GM11168 (cell line): ENCODE measurements around the gene ZDHHC14.

Experiments used
- in situ Hi-C: fragments of 300-500 bp; cut with MboI; formaldehyde crosslinking; loops from one replicate; pipeline ENCODE4 v1.12.0; 2022; ENCODE audit warnings: low sequenced_read_pairs; ENCODE audit not compliant: unreplicated experiment

ZDHHC14 gene

DNA sequence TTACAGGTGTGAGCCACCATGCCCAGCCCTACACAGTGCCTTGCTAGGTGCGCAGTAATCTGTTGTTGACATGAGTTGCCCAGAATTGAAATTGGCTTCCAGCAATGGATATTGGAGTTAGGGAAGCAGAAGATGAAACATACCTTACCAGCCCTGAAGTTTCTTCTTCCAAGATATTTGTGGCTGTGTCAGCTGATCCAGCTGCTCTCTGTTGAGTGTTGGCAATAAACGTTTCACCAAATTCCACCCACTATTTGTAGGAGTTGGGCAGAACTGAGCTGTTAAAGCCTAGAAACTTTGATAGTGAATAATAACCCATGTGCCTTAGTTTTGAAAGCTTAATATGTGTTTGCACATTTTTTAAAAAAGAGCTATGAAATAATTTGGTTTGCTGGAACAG is 223.8 kb downstream of the ZDHHC14 start:
- in situ Hi-C loops = no loop called here

DNA sequence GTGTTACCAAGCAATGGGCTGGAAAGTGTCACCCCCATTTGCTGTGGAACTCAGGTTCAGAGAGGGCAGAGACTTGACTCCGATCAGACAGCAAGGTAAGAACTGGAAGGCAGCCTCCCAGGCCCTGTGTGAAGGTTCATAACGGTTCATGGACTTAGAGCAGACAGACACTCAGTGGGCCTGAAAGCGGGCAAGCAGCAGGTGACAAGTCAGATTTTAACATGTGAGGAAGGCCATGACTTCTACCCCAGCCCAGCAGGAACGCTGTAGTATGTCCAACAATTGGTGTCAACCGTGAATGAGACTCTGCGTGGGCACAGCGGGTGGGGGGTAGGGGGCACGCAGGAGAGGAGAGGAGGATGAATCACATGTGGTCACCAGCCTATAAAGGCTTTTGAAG is 224.5 kb downstream of the ZDHHC14 start:
- in situ Hi-C loops = no loop called here

DNA sequence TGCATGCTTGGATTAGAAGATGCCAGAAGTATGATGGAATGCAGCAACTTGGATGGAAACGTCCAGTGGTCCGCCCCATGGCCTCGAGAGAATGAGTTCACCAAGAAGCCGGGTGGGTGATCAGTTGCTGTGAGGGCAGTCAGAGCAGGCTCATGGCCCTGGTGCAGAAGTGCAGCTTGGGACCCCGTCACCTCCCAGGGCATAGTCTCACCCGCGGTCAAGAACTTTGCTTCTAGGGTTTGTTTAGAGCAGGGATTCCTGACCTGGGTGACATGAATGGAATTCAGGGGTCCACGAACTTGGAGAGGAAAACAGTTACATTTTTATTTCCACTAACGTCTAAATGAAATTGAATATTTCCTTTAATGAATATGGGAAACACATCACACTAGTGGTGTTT is 225.5 kb downstream of the ZDHHC14 start:
- in situ Hi-C loops = no loop called here

DNA sequence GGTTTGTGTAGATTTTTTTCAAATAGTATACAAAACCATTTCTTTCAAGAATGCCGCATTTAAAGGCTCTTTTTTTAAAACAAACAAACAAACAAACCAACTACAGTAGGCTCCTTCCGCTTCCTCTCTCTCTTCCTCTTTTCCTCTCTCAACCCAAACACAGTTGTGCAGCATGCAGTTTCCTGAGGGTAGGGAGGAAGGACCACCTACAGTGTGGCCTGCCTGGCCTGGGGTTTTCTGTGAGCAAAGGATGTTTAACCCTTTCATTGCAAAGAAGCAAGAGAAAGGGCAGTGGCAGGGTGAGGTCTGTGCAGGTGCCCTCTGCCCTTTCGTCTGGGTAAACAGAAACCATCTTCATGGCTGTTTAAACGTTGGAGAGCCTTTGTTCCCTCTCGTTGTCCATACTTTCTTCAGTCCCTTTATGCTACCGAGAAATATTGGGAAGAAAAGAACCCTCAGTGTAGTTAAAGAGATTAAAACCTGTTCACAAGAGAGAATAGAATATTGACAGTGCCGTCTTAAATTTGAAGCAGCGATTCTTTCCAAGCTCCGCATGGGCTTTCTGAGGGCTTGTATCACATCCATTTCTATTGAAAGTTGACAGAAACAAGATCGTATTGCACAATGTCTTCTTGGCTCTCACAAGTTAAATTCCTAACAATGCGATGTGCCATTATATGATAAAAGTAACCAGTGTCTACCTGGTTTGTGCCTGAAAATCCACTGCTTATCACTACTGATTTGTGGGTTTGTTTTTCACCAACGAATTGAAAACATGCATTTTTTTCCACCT is 226.5 kb downstream of the ZDHHC14 start:
- in situ Hi-C loops = no loop called here

DNA sequence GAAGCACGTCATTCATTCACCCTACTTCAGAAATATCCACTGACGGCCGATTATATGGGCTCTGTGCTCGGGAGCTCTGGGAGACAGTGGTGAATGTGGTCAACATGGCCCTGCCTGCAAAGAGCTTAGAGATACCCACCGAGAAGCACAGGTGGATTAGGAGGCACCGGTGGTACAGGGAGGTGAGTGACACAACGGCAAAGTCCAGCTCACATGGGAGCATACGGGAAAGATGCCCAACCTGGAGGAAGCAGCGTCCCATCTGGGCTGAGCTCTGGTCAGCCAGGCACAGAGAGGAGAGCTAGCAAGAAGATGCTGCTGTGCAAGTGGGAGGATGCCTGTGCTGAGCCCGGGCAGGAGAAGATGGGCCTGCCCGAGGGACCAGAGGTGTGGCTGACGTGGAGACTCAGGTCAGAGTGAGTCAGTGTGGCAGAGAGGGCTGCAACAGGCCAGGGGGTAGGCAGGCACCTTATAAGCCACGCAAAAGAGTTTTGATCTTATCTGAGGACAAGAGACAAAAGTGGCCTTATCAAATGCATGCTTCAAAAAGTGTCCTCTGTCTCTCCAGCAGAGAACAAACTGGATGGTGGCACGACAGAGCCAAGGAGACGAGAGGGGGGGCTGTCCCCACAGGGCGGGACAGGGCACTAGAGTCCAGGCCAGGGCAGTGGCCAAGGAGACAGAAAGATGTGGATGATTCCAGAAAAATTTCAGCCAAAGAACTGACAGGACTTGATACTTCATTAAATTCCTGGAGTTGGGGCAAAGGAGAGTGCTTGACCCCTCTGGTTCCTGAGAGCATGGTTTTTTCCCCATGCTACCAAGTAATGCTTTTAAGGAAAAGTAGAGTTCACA is 227.5 kb downstream of the ZDHHC14 start:
- in situ Hi-C loops = no loop called here

DNA sequence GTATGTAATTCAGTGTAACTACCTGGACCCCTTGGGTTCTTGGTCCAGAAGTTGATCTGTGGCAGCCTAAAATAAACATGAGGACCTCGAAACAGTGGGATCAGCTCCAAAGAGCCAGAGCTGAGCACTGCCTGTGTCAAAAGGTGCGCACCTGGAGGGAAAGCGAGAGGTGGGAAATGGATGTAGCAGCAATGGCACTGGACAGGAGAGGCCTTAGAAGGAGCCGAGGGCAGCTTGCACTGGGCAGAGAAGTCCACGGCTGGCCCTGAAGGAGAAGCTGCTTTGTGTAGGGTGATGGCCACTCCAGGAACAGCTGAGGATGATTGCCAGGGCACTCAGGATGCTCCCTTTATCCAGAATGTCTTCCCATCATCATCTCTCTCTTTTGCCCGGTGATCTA is 228.1 kb downstream of the ZDHHC14 start:
- in situ Hi-C loops = no loop called here

DNA sequence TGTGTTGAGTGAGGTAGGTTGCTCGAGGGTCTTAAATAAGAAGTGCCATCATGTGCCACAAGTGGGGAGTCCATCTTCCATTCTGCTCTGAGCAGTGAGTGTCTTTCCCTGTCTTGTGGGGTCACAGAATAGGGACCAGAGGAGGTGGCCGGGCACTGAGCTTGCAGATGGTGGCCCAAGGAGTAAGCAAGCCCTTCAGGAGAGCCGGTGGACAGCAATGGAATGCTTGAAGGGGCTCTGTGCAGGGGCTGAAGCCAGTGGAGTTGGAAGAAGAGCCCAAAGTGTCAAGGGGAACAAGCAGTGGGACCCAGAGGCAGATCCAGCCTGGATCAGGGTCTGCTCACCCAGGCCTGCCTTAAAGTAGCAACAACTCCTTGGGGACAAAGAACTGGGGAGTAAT is 228.6 kb downstream of the ZDHHC14 start:
- in situ Hi-C loops = no loop called here

DNA sequence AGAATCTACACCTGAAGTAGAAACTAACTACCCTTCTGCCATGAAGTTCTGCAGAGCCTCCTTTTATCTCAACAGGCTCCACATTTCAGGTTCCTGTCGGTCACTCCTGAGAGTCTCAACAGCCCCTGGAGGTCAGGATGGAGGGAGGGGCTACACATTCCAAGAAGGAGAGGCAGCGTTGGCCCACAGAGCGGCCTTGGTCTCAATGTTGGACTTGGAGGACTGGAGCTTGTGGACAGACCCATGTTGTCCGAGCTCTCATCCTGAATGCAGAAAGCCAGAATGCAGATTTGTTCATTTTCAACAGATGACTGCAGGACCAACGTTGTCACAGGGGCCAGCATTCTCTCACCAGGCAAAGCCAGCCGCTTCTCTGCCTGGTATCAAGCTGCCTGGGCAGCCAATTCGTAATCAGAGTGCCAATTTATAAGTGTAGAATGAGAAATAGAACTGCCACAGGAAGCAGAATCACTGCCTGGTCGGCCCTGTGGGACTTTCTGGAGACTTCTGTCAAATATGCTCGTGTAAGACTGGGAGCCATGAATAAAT is 229.5 kb downstream of the ZDHHC14 start:
- in situ Hi-C loops = no loop called here

DNA sequence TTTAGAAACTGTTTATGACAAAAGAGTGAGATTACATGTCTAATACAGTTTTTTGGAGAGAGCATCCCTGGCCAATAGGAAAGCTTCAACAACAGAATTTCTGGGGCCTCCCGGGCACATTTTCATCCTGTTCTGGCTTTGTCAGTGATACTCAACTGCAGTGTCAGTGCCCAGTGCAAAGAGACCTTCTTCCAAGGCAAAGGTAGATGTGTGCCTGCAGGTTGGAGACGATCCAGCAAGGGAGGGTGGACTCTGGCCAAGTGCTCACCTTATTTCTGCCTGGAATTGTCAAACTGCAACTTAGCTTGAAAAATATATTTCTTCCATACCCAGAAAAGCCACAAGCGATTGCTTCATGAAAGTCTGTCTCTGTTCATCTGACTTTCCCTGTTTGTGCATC is 230.4 kb downstream of the ZDHHC14 start:
- in situ Hi-C loops = no loop called here

DNA sequence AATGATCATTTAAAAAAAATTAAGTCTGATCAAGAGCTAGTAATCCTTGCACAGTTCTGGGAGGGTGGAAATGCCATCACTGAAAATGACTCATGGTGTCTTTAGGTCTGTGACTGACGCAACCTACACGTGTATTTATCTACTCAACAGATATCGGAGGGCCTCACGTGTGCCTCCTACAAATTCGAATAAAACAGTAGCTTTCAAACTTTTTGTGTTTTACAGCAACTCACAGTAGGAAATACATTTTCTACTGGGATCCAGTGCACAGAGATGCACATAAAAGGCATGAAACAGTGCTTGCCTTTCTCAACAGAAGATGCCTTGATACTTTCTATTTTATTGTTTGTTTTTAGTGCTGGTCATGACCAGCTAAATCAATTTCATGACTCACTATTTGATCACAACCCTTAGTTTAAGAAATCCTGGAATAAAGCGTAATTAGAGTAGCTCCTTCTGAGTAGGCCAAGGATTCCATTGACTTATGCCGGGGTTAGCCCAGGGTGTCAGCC is 232.1 kb downstream of the ZDHHC14 start:
- in situ Hi-C loops = no loop called here

DNA sequence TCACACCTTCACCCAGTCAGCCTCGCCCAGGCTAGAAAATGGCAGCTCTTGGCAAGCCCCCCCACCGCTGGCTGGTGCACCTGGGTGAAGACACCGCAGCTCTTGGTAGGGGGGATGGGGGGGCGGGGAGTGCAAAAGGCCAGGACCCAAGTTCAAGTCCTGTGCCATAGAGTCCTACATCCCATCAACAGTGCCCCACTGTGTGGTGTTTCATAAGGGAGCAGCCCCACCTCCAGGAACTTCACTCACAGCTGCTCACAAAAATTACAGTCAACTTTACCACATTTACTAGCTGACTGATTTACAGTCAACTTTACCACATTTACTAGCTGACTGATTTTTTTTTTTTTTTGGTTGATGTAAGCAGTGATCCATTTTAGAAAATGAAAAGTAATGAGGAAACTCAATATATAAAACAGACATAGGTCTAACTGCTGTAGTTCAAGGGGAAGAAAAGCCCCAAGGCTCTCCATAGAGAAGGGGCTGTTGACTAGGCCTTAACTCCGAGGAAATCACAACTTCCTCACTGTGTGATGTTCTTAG is 233.1 kb downstream of the ZDHHC14 start:
- in situ Hi-C loops = no loop called here

DNA sequence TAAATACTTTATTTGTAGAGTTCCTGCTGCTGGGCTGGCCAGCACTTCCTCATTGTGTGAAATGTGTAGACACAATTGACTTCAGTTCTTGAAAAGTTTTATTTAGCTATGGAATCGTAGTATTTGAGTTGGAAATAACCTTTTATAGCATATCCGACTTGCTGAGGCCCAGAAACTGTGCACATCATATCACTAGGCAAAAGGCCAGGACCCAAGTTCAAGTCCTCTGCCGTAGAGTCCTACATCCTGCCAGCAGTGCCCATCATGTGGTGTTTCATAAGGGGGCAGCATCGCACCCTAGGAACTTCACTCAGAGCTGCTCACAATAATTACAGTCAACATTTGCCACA is 234.4 kb downstream of the ZDHHC14 start:
- in situ Hi-C loops = no loop called here

DNA sequence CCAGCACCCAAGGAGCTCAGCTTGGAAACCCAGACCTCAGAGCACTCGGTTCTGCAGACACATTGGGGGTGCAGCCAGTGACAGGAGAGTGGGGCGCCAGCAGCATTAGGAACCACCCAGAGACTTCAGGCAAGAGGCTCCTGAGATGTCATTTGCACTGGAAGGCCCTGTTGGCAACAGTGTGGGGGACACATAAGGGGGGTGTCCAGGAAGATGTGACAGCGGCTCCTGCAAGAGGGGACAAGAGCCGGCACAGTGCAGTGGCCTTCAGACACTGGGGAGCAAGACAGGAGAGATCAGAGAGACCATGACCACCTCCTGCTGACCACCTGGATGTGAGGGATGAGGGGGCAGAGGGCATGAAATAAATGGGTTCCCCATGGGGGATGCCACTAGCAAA is 235.0 kb downstream of the ZDHHC14 start:
- in situ Hi-C loops = no loop called here

DNA sequence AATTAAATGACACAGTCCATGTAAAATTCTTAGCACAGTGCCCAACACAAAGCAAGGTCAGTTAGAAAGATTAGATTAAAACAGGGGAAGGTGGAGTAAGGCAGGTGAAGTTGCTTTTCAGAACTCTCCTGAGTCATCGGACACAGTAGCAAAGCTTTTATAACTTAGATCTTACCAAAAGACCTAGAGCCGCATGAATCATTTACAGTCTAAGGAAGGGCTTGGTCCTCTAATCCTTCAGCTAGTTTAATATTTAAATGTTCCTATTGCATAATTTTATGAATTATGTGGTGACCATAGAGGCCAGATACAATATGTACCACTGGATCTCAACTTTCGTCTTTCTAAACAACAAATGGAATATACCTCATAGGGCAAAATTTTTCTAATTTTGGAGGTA is 240.0 kb downstream of the ZDHHC14 start:
- in situ Hi-C loops = no loop called here

DNA sequence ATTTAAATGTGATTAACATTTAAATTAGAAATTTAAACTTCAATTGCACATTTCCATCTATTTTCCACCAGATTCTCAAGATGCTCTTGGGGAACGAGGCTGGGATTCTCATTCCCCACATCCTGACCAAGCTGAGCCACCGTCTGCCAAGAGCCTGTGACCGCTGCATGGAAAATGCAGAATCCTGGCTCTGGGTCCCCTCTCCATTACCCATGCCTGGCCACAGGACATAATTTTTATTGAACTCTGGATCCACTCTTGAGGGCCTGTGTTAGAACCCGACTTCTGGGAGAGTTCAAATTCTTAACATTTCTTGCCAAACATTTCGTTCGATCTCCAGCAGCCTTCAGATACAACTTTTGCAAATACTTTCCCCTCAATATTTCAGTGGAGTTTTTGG is 240.4 kb downstream of the ZDHHC14 start:
- in situ Hi-C loops = no loop called here

DNA sequence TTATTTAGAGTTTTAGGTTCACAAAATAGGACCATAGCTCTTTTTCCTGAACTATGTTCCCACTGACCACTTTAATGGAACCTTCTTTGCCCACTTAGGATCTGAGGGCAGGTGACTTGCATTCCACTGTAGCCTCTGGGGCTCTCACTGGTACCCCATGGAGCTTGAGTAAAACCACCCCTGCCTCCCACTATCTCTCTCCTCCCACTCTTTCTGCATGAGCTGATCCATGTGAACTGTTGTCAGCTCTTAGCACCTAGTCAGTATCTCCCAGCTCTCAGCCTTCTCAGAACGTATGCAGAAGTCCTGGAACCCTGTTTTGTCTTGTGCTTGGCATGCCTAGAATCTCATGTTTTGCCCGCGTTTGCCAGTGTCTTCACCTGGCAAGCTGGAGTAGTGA is 241.4 kb downstream of the ZDHHC14 start:
- in situ Hi-C loops = no loop called here

DNA sequence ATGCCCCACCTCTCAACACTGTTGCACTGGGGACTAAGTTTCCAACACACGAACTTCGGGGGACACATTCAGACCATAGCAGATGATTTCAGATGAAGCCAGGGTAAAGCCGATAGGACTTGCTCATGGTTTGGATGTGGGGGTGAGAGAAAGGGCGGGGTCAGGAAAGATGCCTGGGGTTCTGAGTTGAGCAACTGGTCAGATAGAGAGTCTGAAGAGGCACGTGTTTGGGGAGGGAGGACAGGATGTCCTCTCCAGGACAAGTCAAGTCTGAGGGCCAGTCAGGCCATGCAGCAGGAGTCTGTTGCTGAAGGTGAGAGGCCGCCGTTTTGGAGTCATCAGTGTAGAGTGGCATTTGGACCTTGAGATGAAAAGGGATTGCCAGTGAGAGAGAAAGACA is 244.1 kb downstream of the ZDHHC14 start:
- in situ Hi-C loops = no loop called here

DNA sequence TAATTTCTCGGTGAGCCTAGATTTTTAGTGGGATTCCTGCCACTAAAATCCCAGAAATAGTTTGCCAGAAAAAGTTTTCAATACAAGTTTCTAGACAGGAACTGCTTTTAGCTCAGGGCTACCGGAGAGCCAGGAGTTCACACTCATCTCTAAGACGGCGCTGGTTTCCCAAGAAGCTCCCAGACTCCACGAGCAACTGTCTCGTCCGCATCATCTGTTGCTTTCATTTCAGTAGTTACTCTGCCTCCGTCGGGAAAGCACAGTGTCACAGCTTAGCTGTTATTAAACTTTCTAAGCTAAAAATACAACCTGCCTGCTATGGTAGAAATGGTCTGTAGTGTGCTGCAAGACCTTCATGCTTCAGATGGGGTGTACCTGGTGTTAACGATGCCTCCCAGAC is 244.8 kb downstream of the ZDHHC14 start:
- in situ Hi-C loops = no loop called here

DNA sequence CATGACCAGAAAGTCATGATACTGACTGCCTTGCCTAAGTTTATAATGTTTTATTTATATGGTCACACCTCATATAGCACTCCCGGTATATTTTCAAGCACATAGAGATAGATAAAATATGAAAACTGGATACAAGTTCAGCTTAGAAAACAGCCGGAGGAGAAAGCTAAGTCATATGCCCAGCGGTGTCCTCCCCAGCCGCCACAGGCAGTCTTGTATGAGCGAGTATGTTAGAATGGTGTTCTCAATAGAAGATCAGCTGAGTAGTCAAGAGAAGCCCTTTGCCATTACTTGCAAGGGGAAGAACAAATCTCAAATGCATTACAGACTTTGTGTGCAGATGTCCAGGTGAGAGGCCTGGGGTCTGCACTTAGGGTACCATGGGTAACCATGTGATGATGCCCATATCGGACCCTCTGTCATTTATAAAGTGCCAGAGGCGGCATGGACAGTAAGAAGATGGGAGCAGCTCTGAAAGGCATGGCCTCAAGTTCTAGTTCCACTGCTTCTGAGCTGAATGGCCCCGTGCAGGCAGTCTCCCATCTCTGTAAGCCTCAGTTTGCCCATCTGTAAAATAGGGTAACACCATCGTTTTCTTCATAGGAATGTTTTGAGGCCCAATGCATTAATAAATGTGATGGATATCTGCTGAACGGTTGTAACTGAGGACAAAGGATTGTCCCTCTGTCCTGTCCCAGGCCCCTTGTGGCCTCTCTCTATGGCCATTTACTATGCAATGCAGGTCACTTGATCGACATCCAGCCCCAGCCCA is 246.4 kb downstream of the ZDHHC14 start:
- in situ Hi-C loops = no loop called here

DNA sequence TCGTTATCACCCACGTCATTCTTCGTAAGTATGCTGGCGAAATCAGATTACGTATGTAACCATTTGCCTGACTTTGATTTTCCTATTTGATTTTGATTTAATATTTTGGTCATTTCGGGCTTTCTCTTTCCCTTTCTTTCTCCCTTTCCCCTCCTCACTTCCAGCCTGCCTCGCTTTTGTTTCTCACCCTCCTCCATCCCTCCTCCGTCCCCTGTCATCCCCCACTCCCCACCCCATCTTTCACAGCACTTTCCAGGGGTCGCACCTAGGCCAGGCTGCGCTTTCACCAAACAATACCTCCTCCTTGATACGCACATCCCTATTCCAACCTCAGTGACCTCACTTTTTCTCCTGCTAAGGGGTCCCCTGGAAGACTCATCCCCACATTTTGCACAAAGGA is 247.5 kb downstream of the ZDHHC14 start:
- in situ Hi-C loops = no loop called here
